Measurements from ENCODE around the gene MTMR8.

Gene MTMR8

GRCh38 chrX:64306712-64307111, 88.5 kb downstream of the MTMR8 start:
- no peak overlapping the region for H3K27ac ChIP-seq
- TF ChIP-seq, protein P1, sequence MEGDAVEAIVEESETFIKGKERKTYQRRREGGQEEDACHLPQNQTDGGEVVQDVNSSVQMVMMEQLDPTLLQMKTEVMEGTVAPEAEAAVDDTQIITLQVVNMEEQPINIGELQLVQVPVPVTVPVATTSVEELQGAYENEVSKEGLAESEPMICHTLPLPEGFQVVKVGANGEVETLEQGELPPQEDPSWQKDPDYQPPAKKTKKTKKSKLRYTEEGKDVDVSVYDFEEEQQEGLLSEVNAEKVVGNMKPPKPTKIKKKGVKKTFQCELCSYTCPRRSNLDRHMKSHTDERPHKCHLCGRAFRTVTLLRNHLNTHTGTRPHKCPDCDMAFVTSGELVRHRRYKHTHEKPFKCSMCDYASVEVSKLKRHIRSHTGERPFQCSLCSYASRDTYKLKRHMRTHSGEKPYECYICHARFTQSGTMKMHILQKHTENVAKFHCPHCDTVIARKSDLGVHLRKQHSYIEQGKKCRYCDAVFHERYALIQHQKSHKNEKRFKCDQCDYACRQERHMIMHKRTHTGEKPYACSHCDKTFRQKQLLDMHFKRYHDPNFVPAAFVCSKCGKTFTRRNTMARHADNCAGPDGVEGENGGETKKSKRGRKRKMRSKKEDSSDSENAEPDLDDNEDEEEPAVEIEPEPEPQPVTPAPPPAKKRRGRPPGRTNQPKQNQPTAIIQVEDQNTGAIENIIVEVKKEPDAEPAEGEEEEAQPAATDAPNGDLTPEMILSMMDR (conservative IDR thresholded peaks at IDR 0.05), result no peak

DNA sequence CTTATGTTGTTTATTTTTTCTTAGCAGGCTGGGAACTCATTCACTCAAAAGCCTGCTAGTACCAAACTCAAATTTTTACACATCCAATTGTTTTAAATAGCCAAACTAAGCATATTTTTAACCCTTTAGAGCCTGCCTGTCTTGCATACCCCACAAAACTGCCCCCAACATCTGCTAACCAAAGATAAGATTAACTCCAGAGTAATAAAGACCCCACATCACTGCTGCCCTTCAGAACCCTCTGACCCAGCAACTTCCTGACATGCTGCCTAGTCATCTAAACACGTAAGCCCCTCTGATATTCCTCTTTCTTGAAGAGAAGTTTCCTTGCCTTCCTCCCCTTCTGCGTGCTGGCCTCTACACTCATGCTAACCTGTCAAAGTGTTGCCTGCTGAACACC, 104.1 kb downstream of the MTMR8 start:
- TF ChIP-seq, protein P1 (conservative IDR thresholded peaks at IDR 0.05), result no peak
- H3K27ac ChIP-seq, result no peak overlapping the region

DNA sequence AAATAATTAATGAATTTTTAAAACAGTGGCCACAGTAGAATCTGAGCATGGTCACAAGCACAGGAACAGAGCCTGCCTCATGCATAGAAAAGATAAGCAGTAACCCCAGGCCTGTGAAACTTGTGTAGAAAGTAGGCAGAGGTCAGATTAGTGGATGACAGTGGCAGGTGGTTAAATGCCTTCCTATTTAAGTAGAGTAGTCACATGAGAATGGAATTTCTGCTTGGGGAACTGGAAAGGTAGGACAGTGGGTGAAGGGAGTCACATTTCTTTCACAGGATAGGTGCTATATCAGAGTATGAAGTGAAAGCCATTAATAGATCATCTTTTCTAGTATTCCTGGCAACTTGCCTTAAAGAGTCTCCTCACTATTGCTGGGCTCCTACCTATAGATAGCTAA, 130.0 kb downstream of the MTMR8 start:
- no peak overlapping the region for H3K27ac ChIP-seq
- TF ChIP-seq, protein P1 (conservative IDR thresholded peaks at IDR 0.05), result no peak

DNA sequence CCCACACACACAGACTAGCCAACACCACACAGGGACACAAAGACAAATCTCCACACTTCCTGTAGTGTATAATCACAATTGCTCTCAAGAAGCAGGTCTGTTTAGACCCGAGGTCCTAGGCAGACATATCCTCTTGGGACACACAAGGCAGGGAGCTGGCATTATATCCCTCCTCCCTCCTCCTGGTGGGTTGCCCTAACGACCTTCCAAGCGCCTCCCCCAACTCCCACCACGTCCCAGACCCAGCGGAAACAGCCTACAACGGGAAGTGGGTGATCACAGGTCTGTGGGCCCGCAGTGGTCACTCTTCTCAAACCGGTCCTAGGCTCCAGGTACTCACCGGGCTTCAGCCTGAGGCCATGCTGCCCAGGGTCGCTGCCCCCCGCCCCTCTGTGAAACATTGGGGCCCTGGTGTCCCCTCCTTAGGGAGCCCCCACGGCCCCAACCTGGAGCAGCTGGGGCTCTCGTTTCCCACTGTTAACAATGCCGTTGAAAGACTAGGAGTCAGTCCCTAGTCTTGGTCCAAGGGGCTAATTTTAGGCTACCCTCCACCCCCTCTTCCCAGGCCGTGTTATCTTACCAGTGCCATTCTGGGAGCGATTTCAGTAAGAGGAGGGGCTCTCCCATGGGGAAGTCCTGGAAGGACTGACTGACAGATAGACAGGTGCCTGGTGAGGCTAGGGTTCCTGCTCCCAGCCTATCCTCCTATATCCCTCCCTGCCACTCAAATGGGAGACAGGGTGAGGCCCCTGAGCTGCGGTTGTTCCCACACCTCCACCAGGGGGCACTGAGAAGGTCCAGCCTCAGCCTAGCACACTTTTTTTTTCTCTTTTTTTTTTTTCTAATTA, 164.9 kb downstream of the MTMR8 start, which contains the start of gene ASB12:
ASB12 (minus strand) TSS at position 485 of the 848 bp plus-strand sequence. CDS start 4,957 bp downstream, outside the sequence.
- no peak within 1 kb of the TSS for H3K27ac ChIP-seq
- TF ChIP-seq, protein P1 (conservative IDR thresholded peaks at IDR 0.05), result no peak

DNA sequence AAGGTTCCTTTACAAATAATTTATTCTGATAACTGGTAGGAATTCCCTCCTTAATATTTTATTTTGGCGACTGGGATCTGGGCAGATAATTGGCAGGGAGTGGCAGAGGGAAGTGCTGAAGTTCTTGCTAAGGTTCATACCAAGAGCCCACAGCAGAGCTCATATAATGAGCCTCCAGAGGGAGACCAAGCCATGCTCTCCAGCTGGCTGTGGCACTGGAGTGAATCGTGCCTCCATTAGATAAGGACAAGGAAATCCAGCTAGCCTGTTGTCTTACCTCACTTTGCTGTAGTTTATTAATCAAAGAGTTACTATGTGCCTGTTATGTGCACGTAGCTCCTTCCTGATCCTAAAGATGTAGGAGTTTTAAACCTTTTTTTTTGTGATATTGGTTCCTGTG, 166.1 kb downstream of the MTMR8 start:
- TF ChIP-seq, protein P1 (conservative IDR thresholded peaks at IDR 0.05), result no peak
- H3K27ac ChIP-seq, result no peak overlapping the region

Data from VCaP (cell line).